AG04450 (cell line): ENCODE results near the gene CENPV. TPM values are rescaled to one million over a fixed set of nuclear protein-coding genes. Genes with fewer than 3 reads are reported as not detected.

Source experiments
- CTCF ChIA-PET: fragments of 300-600, 350-600 bp; formaldehyde crosslinking; extraction: SDS; loops from one replicate; lab custom pipeline; 2022; ENCODE audit warnings: antibody characterized with exemption, inconsistent platforms; lab: Charles Lee
- POLR2A ChIA-PET: fragments of 350-600 bp; formaldehyde crosslinking; extraction: SDS; loops from one replicate; lab custom pipeline; 2021; ENCODE audit warnings: antibody characterized with exemption, inconsistent platforms; lab: Yijun Ruan, JAX
- DNase-seq: peaks from one replicate; pipeline ENCODE4 v3.0.0-alpha.2; 2011; ENCODE audit warnings: low read depth, low spot score
- H3K27ac ChIP-seq: one replicate; pipeline ENCODE4 v1.5.1; 2012; ENCODE audit warnings: low read depth, low read length, control low read depth
- H3K27me3 ChIP-seq: one replicate; pipeline ENCODE4 v1.6.0; 2012; ENCODE audit warnings: low read length; ENCODE audit not compliant: control insufficient read depth, insufficient read depth
- H3K4me3 ChIP-seq: 2 replicates; pipeline ENCODE4 v1.5.1; 2011; ENCODE audit warnings: mild to moderate bottlenecking, low read depth, low read length, control low read depth
- H3K9me3 ChIP-seq: 2 replicates; pipeline ENCODE4 v1.5.1; 2012; ENCODE audit warnings: low read length; ENCODE audit not compliant: control insufficient read depth, insufficient read depth
- polyA plus RNA-seq: library from polyadenylated mRNA; depleted of rRNA; stranded (reverse); fragments of >200 nt; gene quantifications from 2 replicates; pipeline ENCODE4 v1.2.3, GENCODE V29; 2011
- TF ChIP-seq, protein P1 (sequence below): IDR thresholded peaks from 2 replicates; pipeline ENCODE4 v1.5.1; 2011; ENCODE audit warnings: low read depth, low read length, control low read depth, inconsistent platforms

The CENPV gene
- polyA plus RNA-seq, 1 experiment = 65.2 TPM

DNA sequence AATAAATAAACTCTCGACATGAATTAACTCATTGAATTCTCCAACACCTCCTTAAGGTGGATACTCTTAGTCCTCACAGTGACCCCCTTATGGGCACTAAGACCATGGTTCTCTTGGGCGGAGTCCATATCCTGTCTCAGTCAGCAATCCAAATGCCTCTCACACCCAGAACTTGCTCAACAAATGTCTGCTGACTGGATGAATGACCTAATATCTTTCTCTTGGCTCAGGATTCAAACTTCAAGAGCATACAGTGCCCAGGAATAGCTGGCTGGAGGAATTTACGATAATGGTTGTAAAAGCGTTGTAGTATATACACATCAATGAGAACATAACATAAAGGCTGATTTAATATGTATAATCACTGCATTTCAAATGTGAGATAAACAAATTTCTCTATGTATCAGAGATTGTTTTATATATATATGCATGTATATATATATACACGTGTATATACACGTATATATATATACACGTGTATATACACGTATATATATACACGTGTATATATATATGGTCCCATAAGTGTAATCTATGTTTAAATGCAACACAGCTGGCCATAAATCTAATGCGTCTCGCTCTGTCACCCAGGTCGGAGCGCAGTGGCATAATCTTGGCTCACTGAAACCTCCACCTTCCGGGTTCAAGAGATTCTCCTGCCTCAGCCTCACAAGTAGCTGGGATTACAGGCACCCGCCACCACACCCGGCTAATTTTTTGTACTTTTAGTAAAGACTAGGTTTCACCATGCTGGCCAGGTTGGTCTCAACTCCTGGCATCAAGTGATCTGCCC is 21.1 kb upstream of the CENPV start:
- no peak for DNase-seq
- Histone ChIP-seq H3K27me3 (no peaks in the 10 kb centered on the region), H3K9me3 (no peaks in the 10 kb centered on the region), H3K27ac (no peak overlapping the region), H3K4me3 (no peak overlapping the region)
- CTCF ChIA-PET = interaction anchor here (0.6 to 4.5 kb wide), 3 partner anchors 11 to 87 kb away, joined by 3 to 26 read pairs (median 3); no protein-coding TSS in a partner anchor
- TF ChIP-seq, protein P1, sequence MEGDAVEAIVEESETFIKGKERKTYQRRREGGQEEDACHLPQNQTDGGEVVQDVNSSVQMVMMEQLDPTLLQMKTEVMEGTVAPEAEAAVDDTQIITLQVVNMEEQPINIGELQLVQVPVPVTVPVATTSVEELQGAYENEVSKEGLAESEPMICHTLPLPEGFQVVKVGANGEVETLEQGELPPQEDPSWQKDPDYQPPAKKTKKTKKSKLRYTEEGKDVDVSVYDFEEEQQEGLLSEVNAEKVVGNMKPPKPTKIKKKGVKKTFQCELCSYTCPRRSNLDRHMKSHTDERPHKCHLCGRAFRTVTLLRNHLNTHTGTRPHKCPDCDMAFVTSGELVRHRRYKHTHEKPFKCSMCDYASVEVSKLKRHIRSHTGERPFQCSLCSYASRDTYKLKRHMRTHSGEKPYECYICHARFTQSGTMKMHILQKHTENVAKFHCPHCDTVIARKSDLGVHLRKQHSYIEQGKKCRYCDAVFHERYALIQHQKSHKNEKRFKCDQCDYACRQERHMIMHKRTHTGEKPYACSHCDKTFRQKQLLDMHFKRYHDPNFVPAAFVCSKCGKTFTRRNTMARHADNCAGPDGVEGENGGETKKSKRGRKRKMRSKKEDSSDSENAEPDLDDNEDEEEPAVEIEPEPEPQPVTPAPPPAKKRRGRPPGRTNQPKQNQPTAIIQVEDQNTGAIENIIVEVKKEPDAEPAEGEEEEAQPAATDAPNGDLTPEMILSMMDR = no peak
- POLR2A ChIA-PET = no interaction called here

DNA sequence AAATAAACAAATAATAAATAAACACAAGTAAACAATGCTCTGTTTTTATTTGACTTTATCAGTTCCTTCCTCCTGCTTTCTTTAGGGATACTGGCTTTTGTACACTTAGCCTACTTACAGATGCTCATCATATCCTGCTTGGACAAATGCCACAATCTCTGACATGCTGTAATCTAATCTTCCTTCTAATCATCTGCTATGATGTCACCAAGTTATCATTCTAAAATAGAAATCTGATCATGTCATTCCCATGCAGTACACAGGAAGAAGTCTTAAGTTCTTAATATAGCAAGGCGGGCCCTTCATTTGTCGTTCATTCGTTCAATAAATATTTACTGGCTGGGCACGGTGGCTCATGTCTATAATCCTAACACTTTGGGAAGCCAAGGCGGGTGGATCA is 18.5 kb upstream of the CENPV start:
- ChIA-PET CTCF (interaction anchor here (4.5 kb wide), 1 partner anchor 8 kb away, joined by 26 read pairs; no protein-coding TSS in a partner anchor), POLR2A (interaction anchor here (1.2 kb wide), 1 partner anchor 9 kb away, joined by 5 read pairs; the partner anchor contains the start of gene UBB)
- no peak overlapping the region for H3K27ac ChIP-seq
- no peaks in the 10 kb centered on the region for H3K27me3 ChIP-seq
- no peaks in the 10 kb centered on the region for H3K9me3 ChIP-seq
- peak; percentile 80 for DNase-seq
- no peak overlapping the region for H3K4me3 ChIP-seq
- TF ChIP-seq, protein P1 = no peak

DNA sequence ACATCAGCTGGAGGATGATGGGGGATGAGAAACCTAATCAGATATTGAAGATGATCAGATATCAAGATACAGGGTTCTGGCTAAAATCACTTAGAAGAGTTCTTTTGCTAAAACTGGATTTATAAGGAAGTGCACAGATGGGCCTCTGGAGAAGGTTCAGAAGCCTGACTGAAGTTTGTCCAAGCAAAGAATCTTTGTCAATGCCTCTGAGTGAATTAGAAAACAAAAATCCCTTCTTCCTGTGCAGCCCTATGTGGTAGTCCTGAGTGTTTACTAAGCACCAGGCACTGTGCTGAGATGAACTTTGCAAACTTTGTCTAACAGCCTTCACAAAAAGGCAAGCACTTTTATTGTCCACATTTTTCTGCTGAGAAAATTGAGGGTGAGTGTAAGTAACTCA is 11.4 kb upstream of the CENPV start:
- POLR2A ChIA-PET = interaction anchor here (0.8 to 1.2 kb wide), 2 partner anchors 16 to 74 kb away, joined by 3 to 9 read pairs; partner anchors contain the start of gene UBB
- TF ChIP-seq, protein P1 = no peak
- CTCF ChIA-PET = interaction anchor here (0.9 to 4.4 kb wide), 25 partner anchors 9 to 225 kb away, joined by 3 to 73 read pairs (median 6); partner anchors contain the start of gene CENPV
- no peak for DNase-seq
- Histone ChIP-seq H3K27me3 (no peaks in the 10 kb centered on the region), H3K27ac (no peak overlapping the region), H3K4me3 (no peak overlapping the region), H3K9me3 (no peaks in the 10 kb centered on the region)

DNA sequence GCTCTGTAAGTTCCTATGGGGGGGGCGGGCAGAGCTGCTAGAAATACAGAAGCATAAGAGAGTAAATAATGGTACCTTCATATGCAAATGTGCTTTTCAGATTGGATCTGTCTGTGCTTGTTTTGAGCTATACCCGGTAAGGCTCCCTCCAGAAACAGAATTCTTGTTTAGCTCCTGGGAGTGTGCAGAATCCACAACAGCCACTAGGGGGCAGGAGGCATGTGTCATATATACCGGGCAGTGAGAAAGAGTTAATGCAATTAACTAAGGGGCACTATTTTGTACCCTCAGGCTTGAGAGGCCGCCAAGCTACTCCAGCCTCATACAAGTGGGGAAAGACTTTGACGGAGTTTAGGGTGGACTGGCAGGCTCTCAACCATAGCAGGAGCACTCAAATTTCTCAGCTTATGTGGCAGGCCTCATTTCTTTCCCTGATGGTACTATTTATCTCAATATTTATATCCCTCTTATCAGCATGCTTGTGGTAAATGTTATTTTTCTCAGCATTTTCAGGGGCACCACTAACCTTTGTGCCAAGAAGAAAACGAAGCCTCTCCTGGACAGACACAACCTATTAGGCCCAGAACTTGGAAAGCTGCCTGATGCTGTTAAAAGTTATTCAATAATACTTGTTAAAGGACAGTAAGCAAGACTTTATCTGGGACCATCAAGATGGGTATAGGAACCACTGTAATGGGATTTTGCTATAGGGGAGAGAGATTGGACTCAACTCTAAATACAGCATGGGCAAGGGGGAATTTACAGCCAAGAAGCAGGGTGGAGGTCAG is 10.7 kb upstream of the CENPV start:
- DNase-seq = no peak
- POLR2A ChIA-PET = interaction anchor here (0.8 to 1.9 kb wide), 3 partner anchors 17 to 80 kb away, joined by 6 to 20 read pairs (median 9); partner anchors contain the start of gene UBB
- H3K27ac ChIP-seq = no peak overlapping the region
- no peaks in the 10 kb centered on the region for H3K9me3 ChIP-seq
- H3K27me3 ChIP-seq = no peaks in the 10 kb centered on the region
- CTCF ChIA-PET = interaction anchor here (0.5 to 4.4 kb wide), 52 partner anchors 10 to 280 kb away, joined by 3 to 73 read pairs (median 4); partner anchors contain the start of gene CENPV
- H3K4me3 ChIP-seq = no peak overlapping the region
- TF ChIP-seq, protein P1 = peak; percentile 97
